Psoas muscle (tissue), 8 donors: ENCODE data around the gene RAD51B. TPM values are rescaled to one million over a fixed set of nuclear protein-coding genes. Genes with fewer than 3 reads are reported as not detected.

Source experiments
- ATAC-seq, 4 donors: fragments of 200-7000 bp; cut with Tn5 transposase; one replicate each; pipeline ENCODE4 v1.9.1; 2020; ENCODE audit warnings: moderate library complexity in 3 of 4, mild to moderate bottlenecking in 2 of 4
- DNase-seq, 2 donors: peaks; one replicate each; pipeline ENCODE4 v3.0.0-alpha.2; 2020
- H3K27ac ChIP-seq: fragments of 200-600 bp; one replicate; pipeline ENCODE4 v1.8.0; 2022
- H3K27me3 ChIP-seq, 3 donors: fragments of 200-600 bp in 1 of 3; one replicate each; pipeline versions ENCODE4 v1.6.1 to v1.8.0; 2013 to 2022; ENCODE audit warnings: low read length in 2 of 3, mild to moderate bottlenecking in 2 of 3, moderate library complexity in 1 of 3; ENCODE audit not compliant: insufficient read depth in 3 of 3
- H3K36me3 ChIP-seq, 2 donors: fragments of 200-600 bp in 1 of 2; one replicate each; pipeline versions ENCODE4 v1.6.1 to v1.8.0; 2013 to 2022; ENCODE audit warnings: low read depth in 1 of 2, mild to moderate bottlenecking in 1 of 2, moderate library complexity in 1 of 2; ENCODE audit not compliant: insufficient read depth in 1 of 2
- H3K4me1 ChIP-seq: fragments of 200-600 bp; one replicate; pipeline ENCODE4 v1.8.0; 2022
- H3K4me3 ChIP-seq: fragments of 200-600 bp; one replicate; pipeline ENCODE4 v1.8.0; 2022; ENCODE audit warnings: mild to moderate bottlenecking
- H3K9me3 ChIP-seq: fragments of 200-600 bp; one replicate; pipeline ENCODE4 v1.8.0; 2022
- WGBS, 3 donors: extraction: QIAGEN DNeasy Blood & Tissue Kit; methylation state at CpG; one replicate each; pipeline versions ENCODE4 v1.1.6 to v1.1.7; 2013; 5-methylcytosine and 5-hydroxymethylcytosine counted together
- intact Hi-C, 2 donors: fragments of 100-400 bp; cut with DNase I; formaldehyde crosslinking; loops; one replicate each; pipeline versions ENCODE4 v1.11.0 to v1.14.2; 2022
- polyA plus RNA-seq, 3 donors: library from polyadenylated mRNA; stranded (reverse); fragments of 200-250 nt; gene quantifications; one replicate each; pipeline ENCODE4 v1.2.3, GENCODE V29; 2013
- total RNA-seq, 4 donors: library from RNA; stranded (reverse); fragmentation: NEBNext Ultra II Directional in 2 of 4; extraction: Animal tissue kit (Norgen Biotek cat#: 25700) in 2 of 4; gene quantifications; one replicate each; pipeline versions ENCODE4 v1.2.1 to v1.2.4, GENCODE V29; 2021 to 2023
- TF ChIP-seq, protein P1 (sequence below): fragments of 200-600 bp; IDR thresholded peaks from one replicate; pipeline ENCODE4 v1.8.0; 2022; ENCODE audit warnings: antibody characterized with exemption
- donor health status: healthy with polysubstance abuse.
- donor health status: DM: no; HTN: no; CAD: no; lungs with moderate emphysema.
- donor health status: Bipolar disorder and iron deficiency.
- donor health status: healthy.
- donor health status: DM: yes; HTN: yes; CAD: no.
- donor health status: DM: no; HTN: no; CAD: no.
- donor health status: DM: no; HTN: no; CAD: no.
- donor health status: DM: yes; HTN: yes; CAD: no.

The RAD51B gene
- total and polyA plus RNA-seq, 7 donors = 0.60 to 7.2 (median 2.2) TPM

DNA sequence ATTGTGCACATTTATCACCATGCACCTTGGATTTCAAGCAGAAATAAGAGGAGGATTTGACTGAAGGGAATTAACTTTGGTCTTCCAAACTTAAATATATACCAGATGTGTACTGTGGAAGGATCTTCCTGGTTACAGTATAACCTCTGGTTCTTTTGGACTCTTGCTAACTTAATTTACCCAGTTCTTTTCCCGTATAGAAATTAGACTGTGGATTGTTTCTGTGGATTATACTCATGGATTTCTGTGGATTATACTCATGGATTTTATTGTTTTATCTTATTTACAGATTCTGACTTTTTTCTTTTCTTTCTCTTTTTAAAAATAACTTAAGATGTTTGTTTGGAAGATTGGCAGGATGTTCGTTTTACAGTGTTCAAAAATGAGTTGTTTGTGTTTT is 215.3 kb downstream of the RAD51B start:
- H3K36me3 ChIP-seq = no peaks in the 10 kb centered on the region
- no peak overlapping the region for H3K27ac ChIP-seq
- H3K27me3 ChIP-seq = no peaks in the 10 kb centered on the region
- ATAC-seq (no peak), DNase-seq (no peak)
- no peaks in the 10 kb centered on the region for H3K4me1 ChIP-seq
- H3K9me3 ChIP-seq = no peaks in the 10 kb centered on the region
- 78 to 84% (median 84%) methylated on average over 2 of the region's 2 CpGs for WGBS, 3 donors
- TF ChIP-seq, protein P1, sequence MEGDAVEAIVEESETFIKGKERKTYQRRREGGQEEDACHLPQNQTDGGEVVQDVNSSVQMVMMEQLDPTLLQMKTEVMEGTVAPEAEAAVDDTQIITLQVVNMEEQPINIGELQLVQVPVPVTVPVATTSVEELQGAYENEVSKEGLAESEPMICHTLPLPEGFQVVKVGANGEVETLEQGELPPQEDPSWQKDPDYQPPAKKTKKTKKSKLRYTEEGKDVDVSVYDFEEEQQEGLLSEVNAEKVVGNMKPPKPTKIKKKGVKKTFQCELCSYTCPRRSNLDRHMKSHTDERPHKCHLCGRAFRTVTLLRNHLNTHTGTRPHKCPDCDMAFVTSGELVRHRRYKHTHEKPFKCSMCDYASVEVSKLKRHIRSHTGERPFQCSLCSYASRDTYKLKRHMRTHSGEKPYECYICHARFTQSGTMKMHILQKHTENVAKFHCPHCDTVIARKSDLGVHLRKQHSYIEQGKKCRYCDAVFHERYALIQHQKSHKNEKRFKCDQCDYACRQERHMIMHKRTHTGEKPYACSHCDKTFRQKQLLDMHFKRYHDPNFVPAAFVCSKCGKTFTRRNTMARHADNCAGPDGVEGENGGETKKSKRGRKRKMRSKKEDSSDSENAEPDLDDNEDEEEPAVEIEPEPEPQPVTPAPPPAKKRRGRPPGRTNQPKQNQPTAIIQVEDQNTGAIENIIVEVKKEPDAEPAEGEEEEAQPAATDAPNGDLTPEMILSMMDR = no peak
- H3K4me3 ChIP-seq = no peak overlapping the region
- intact Hi-C loops = loop anchor here in 1 of 2 donors (5.0 kb wide), 1 partner anchor 682 kb away; no protein-coding TSS in a partner anchor

DNA sequence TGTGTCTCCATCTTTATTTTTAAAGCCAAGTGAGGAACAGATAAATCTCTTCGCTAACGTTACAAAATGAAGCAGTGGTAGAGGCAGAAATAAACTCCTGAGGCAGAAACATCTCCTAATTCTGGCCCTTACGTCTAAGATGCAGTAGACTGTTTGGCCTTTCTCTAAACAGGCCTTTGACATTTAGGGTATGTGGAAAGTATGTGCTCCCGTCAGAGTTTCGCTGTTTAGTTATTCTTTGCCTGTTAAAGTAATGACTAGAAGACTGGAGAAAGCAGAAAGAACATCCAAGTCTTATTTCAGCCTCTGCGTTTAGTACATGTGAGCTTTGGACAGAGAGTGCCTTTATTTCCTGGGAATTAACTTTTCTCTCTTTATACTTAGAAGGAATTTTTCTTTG is 216.6 kb downstream of the RAD51B start:
- DNase-seq (no peak), ATAC-seq (no peak)
- no peaks in the 10 kb centered on the region for H3K36me3 ChIP-seq
- no peaks in the 10 kb centered on the region for H3K9me3 ChIP-seq
- intact Hi-C loops = loop anchor here in 1 of 2 donors (5.0 kb wide), 1 partner anchor 681 kb away; no protein-coding TSS in a partner anchor
- H3K4me3 ChIP-seq = no peak overlapping the region
- 66 to 83% (median 83%) methylated on average over 6 of the region's 6 CpGs for WGBS, 3 donors
- no peaks in the 10 kb centered on the region for H3K27me3 ChIP-seq
- H3K27ac ChIP-seq = no peak overlapping the region
- TF ChIP-seq, protein P1 = no peak
- H3K4me1 ChIP-seq = no peaks in the 10 kb centered on the region

DNA sequence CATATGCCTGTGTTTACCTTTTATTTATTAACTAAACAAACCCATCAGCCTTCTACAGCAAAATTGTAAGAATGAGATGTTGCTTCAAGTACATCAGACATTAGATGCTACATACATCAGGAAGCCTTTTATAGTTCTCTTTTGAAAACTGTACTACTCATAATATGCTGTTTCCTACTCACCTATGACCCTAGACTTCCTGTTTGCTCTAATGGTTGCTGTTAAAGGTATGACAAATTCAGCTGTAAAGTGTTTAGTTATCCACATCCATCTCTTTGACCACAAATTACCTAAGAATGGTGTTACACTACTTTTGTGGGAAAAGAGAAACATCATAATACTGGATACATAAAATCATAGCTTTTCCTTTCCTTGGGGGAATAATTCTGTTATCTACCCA is 220.0 kb downstream of the RAD51B start:
- intact Hi-C loops = loop anchor here in 1 of 2 donors (5.0 kb wide), 1 partner anchor 678 kb away; no protein-coding TSS in a partner anchor
- Histone ChIP-seq H3K9me3 (no peaks in the 10 kb centered on the region), H3K27me3 (no peaks in the 10 kb centered on the region), H3K4me3 (no peak overlapping the region), H3K36me3 (no peaks in the 10 kb centered on the region), H3K4me1 (peaks cover 7% of the 10 kb centered on the region), H3K27ac (no peak overlapping the region)
- no peak for ATAC-seq
- DNase-seq = no peak
- TF ChIP-seq, protein P1 = no peak

DNA sequence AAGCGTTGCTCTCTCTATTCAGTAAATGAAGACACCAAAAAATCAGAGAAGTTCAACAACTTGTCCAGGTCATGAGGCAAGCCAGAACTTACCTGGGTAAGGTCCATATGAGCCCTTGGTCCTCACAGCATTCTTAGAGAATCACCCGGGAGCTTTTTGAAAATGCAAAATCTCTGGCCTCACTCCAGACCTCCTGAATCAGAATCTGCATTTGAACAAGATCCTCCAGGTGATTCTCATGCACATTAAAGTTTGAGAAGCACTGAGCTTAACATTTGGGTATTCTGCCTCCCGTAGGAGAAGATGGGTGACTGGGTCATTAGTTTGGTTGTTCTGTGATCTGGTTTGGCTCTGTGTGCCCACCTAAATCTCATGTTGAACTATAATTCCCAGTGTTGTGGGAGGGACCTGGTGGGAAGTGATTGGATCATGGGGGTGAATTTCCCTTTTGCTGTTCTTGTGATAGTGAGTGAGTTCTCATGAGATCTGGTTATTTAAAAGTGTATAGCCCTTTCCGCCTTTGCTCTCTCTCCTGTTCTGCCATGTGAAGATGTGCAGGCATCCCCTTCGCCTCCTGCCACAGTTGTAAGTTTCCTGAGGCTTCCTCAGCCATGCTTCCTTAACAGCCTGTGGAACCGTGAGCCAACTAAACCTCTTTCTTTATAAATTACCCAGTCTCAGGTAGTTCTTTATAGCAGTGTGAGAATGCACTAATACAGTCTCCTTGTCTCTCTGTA is 221.2 kb downstream of the RAD51B start:
- DNase-seq = no peak
- TF ChIP-seq, protein P1 = no peak
- Histone ChIP-seq H3K9me3 (no peaks in the 10 kb centered on the region), H3K36me3 (no peaks in the 10 kb centered on the region), H3K4me1 (peaks cover 7% of the 10 kb centered on the region), H3K27ac (no peak overlapping the region), H3K4me3 (no peak overlapping the region), H3K27me3 (no peaks in the 10 kb centered on the region)
- intact Hi-C loops = no loop called here
- WGBS, 3 donors = 92 to 95% (median 92%) methylated on average over 6 of the region's 6 CpGs
- ATAC-seq = no peak
